Hematopoietic multipotent progenitor cell treated with erythropoietin and hydrocortisone succinate and interleukin-3 and kit ligand, for 8 days (in vitro differentiated cells): ENCODE data around the gene ITGA11.
"Not testable (repeated sequence)": the region's sequence is repeated elsewhere in the genome, so short reads cannot be mapped to it uniquely, and the experiment has no call there.

Experiments used
- DNase-seq: peaks from one replicate; pipeline ENCODE4 v3.0.0-alpha.2; 2015

Gene ITGA11

DNA sequence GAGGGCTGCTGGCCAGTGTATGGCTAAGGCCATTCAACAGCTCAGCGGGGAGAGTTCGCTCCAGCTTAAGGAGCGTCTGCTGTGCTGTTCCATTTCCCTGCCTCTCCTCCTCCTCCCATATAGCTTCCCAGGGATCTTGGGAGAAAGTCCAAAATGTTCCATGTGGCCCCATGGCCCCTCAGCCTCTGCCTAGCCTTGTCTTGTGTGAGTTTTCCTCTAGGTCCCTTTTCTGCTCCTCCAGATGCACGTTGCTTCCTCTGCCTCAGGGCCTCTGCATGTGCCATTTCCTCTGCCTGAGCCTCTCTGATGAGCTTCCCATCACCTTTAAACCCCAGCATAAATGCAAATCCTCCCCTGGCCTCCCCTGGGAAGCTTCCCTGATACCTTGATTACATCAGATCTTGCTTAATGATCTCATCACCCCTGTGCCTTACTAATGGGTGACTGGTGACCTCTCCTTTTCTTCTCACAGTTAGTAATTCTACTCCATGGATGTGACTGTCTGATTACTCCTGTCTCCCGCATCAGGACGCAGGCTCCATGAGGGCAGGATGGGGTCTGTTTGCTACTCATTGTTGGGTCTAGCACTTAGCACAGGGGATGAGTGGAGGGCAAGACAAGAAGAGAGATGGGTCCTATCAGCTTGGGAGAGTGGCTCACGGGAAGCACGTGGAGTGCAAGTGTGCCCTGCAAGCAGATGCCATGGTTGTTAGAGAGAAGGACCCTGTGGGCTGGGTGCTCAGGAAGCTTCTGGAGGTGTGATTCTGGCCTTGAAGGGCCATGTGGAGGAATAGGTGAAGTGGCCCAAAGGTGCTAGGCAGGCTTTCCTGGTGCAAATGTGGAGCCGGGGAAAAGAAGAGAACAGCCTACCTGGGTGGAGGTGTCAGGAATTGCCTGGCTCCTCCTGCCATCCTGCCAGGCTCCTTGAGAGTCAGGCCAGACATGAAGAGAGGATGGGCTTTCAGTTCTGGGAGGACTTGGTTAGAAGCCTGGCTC lies 23.8 kb downstream of the ITGA11 start:
- no peak for DNase-seq

DNA sequence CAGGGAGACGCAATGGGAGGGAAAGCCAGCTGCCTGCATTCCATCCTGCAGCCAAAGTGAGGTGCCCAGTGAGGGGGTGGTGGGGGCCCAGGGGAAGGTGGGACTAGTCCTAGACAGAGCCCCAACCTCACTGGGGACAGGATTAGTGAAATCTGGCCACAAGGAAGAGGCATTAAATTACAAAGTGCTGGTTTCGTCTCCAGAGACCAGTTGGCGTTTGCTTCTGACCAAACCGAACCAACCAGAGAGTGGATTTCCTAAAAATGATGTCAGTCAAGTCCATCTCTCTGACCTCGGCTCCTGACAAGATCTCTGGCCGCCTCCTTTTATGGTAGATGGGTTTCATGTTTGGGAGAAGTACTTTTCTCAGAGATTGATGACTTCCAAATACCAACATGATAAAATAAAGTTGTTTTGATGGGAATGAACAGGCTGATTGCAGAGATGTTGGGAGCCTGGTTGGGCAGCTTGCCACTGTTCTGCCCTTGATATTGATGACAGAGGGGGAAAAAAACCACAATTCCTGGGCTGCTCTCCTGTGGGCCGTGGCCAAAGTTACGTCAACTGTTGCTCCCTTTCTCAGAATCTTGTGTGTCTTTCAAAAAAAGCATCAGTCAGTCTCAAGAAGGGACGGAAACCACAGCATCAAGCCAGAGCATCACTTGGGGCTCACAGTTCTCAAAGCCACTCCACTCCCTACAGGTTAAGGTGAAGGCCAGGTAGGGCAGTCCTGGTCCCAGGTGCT lies 24.6 kb downstream of the ITGA11 start:
- DNase-seq: no peak

DNA sequence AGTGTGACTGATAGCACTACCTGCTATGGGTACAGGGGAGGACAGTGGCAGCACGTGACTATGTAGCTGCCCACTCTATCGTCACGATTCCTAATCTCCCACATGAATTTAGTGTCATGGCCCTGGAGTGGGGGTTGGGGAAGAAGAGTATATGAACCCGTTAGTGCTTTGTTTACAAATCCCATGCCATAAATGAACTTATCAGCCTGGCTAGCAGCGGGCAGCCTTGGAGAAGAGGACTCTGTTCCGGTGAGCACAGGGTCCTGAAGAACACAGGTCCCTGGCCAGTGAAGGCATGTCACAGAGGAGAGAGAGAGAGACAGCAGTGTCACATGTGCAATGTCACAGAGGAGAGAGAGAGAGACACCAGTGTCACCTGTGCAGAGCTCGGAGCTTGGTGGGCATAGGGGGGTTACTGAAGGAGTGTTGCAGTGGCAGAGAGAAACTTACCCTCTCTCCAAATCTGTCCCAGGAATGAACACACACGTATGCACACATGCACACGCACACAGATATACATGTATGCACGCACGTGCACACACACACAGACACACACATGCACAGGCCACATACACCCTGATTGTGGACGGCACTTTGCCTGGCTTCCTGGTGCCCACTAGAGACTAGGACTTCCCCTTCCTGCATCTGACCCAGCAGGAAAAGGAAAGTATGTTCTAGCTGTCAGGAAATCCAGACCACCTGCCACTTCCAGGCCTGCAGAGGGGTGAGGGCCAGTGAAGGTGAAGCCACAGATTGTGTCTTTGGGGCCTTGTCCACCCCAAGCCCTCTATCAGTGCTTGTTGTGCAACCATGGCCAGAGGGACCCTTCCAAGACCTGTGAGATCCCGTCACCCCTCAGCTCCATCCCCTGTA lies 26.3 kb downstream of the ITGA11 start:
- no peak for DNase-seq

DNA sequence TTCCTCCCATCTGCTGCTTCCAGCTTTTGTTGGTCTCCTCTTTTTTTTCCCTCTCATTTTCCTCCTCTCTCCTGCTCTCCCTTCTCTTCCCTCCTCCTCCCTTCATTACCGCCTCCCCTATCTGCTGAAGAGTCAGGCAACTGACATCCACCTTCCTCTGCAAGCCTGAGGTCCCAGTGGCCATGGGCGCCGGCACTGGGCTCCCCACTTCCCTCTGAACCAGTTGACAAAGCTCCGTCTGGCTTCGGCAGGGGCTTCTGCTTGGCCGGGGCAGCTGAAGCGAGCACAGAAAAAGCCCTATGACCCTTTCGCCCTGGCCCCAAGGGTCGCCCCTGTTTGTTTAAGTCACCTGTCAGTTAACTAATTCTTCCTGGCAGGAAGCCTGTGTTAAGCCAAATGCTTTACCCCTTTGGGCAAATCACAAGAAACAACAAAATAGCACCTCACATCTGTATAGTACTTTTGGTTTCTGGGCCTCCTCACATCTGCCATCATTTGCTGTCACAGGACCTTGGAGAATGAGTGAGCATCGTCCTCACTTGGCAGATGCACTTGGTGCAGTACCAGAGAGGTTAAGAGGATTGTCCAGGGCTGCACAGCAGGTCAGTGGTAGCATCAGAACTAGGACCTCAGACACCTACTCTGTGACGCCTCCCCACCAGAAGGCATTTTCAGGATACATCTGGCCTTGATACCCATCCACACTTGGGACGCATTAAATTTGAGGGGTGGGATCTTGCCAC lies 27.7 kb downstream of the ITGA11 start:
- no peak for DNase-seq

DNA sequence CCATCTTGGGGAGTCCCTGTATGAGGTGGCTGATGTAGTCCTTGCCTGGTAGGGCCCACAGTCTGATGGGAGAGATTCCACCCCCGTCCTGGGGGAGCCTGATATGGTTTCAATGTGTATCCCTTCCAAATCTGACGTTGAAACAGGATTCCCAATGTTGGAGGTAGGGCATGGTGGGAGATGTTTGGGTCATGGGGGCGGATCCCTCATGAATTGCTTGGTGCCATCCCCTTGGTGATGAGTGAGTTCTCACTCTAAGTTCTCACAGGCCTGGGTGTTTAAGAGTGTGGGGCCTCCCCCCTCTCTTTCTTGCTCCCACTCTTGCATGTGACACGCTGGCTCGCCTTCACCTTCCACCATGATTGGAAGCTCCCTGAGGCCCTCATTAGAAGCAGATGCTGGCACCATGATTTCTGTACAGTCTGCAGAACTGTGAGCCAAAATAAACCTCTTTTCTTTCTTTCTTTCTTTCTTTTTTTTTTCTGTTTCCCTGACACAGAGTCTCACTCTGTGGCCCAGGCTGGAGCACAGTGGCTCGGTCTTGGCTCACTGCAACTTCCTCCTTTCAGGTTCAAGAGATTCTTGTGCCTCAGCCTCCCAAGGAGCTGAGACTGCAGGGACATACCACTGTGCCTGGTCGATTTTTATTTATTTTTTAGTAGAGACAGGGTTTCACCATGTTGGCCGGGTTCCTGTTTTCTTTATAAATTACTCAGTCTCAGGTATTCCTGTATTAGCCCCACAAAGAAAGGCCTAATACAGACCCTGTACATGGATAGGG lies 28.6 kb downstream of the ITGA11 start:
- DNase-seq: no peak

DNA sequence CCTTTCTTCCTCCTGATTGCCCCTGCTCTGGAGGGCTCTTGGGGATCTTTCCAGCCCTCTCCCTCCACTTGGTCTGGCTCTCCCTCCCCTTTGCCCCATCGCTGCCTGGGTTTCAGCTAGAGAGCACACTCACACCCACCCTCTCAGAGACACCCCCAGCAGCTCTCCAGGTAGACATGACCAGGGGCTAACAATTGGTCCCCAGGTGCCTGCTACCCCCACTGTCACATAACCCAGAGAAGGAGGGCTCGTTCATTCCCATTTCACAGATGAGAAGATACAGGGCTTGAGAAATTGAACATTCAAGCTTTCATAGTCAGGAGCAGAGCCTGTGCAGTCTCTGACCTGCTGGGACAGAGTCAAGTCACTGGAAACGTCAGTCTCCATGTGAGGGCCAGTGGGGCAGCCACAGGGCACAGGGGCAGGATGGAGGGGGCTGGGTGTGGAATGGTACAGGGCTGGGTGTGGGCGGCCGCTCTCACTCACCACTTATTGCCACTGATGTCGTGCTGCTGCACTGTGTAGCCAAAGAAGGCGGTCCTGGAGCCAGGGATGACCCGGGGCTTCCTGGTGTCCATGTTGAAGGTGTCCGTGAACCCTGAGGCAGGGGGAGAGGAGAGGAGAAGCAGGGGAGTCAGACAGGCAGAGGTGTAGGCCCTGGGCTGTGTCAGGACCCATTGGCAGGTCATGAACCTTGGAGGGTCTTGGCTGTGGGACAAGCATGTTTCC lies 29.4 kb downstream of the ITGA11 start:
- DNase-seq: no peak

DNA sequence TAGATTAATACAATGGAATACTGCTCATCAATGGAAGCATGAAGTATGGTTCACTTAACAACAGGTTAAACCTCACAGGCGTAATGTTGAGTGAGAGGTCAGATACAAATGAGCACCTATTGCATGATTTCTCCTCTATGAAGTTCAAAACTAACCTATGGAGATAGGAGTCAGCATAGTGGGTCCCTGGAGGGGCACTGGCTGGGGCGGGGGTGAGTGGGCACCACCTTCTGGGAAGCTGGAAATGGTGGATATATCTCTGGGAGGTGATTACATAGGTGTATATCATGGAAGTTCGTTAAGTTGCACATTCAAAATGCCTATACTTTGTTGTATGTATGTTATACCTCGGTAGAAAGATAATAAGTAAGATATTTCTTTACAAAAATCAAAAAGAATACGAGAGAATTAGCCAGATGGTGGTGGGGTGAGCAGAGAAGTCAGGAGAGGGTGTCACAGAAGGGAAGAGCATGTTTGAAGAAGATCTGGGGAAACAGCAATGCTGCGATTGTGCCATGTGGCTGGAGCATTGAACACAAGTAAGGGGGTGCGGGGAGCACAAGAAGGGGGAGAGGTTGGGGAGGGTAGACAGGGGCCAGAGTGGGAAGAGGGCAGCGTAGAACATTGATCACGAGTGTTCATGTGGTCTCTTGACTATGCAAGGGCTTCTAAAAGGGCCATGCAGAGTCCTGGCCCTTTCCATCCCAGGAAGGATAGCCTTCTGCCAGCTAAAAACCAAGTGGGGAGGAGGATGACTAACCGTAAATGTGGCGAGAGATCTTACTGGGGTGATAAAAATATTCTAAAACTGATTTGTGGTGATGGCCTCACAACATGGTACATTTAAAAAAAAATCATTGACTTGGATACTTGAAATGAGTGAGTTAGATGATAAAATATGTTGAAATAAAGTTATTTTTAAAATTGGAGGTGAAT lies 30.2 kb downstream of the ITGA11 start:
- no peak for DNase-seq

DNA sequence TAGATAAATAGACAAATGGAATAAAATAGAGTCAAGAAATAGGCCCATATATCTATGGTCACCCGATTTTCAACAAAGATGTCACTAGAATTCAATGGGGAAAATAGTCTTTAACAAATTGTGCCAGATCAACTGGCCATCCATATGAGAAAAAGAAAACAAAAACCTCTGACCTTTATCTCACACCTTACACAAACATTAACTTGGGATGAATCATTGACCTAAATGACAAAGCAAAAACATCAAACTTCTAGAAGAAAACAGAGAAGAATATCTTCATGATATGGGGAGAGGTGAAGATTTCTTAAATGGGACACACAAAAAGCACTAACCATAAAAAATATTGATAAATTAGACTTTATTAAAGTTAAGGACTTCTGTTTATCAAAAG lies 31.9 kb downstream of the ITGA11 start:
- DNase-seq: no peak

DNA sequence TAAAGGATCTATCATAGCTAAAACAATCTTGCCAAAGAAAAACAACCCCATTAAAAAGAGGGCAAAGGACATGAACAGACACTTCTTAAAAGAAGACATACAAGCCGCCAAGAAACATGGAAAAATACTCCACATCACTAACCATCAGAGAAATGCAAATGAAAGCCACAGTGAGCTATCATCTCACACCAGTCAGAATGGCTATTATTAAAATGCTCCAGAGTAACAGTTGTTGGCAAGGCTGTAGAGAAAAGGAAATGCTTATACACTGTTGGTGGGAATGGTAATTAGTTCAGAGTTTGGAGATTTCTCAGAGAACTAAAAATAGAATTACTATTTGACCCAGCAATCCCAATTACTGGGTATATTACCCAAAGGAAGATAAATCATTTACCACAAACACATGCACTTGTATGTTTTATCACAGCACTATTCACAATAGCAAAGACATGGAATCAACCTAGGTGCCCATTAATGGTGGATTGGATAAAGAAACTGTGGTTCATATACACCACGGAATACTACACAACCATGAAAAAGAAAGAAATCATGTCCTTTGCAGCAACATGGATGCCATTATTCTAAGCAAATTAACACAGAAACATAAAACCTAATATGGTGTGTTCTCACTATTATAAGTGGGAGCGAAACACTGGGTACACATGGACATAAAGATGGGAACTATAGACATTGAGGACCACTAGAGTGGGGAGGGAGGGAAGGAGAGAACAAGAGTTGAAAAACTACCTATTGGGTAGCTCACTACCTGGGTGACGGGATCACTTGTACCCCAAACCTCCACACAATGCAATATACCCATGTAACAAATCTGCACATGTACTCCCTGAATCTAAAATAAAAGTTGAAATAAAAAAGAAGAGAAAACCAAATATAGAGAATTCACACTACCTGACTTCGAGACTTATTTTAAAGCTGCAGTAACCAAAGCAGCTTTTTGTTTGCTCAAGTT lies 32.6 kb downstream of the ITGA11 start:
- no peak for DNase-seq

DNA sequence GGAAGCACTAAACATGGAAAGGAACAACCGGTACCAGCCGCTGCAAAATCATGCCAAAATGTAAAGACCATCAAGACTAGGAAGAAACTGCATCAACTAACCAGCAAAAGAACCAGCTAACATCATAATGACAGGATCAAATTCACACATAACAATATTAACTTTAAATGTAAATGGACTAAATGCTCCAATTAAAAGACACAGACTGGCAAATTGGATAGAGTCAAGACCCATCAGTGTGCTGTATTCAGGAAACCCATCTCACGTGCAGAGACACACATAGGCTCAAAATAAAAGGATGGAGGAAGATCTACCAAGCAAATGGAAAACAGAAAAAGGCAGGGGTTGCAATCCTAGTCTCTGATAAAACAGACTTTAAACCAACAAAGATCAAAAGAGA lies 34.0 kb downstream of the ITGA11 start:
- DNase-seq: not testable (repeated sequence)

DNA sequence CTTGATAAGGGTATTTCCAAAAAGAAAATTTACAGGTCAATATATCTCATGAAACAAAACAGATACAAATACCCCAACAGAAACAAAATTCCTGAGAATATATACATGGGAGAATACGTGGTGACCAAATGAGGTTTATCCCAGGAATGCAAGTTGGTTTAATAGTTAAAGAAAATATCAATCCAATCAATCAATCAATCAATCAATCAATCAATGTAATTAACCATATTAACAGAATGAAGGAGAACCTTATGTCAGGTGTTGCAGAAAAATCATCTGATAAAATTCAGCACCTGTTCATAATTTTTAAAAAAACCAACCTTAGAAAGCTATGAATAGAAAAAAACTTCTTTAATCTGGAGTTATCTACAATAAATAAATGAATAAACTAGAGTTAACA lies 35.9 kb downstream of the ITGA11 start:
- DNase-seq: no peak

DNA sequence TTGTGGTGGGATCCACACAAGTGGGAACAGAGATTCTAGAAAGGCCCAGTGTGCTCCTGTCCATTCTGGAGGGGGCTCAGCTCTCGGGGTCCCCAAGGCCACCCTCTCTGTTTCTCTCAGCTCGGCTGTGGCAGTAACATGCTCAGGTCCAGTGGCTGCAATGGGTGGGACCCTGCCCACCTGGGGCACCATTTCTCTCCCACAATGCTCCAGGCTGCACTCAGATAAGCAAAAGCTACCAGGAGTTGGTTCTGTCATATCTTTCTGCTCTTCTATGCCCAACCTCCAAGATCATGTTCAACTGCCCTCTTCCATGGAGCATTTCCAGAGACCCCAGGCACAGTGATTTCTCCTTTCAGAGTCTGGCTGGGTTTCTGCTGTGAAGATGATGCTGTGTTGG lies 40.8 kb downstream of the ITGA11 start:
- no peak for DNase-seq

DNA sequence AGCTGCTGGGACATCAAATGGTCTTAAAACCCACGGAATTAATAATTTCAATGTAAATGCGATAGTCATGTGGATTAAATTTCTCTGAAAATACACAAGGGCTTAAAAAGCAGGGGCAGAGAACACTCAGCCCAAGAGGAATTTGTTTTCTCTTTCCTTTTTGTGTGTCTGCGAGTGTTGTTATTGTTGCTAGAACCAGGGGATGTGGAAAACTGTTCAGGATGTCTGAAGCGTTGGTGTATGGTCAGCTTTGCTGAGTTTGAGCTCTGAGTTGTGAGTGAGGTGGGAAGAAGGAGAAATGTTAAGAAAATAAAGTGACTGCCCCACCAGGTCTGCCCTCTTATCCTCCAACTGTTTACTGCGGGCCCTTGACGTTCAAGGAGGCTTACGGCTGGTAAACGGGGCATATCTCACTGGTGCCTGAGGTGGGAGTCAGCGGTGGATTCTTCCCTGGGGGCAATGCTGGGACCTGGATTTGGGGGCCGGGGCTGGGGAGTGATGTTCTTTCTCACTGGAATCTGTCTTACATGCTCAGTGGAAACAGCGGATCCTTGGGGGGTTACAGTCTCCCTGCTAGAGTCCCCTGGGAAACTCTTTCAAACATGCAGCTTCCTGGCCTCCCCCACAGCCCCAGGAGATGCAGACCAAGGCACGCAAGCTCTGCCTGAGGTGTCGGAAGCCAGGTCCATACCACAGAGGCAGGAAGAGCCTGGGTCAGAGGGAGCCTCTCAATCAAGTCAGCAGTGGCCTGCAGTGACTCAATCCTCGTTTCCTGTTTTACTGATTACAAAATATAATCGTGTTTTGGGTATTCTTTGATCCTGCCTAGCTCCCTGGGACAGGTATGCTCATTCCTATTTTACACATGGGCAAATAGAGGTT lies 41.8 kb downstream of the ITGA11 start:
- DNase-seq: no peak

DNA sequence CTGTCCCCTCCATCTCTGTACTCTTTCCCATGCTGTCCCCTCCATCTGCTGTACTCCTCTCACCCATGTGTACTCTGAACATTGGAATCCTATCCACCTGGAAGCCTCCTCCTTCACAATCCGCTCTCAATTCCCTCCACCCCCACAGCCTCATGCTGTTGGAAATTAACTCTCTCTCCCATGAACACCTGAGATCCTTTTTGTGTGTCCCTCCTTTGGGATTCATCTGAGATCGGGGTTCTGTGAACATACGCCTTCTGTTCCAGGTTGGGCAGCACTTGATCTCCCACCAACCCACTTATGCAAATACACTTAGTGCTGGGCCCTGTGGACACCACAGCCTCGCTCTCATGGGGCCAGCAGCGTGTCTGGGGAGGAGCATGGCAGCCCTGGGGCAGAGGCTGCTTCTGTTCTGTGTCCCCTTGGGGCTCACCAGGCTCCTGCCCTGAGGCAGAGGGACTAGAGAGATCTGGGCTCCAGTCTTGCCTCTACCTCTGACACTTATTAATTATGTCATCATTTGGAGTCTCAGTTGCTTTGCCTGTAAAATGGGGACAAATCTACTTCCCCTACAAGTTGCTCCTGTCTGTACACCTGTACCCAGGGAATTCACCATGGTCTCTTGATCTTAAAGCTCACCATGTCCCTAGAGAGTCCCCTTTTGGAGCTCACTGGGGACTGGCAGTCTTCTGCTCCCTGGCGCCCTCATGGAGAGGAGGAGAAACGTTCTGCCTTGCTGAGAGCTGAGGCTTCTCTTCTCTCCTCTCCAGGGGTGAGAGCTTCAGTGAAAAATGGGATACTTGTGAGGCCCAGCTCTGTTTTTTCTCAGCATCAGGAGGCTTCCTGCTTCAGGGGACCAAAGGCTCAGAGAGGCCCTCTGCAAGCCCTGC lies 42.7 kb downstream of the ITGA11 start:
- DNase-seq: no peak

DNA sequence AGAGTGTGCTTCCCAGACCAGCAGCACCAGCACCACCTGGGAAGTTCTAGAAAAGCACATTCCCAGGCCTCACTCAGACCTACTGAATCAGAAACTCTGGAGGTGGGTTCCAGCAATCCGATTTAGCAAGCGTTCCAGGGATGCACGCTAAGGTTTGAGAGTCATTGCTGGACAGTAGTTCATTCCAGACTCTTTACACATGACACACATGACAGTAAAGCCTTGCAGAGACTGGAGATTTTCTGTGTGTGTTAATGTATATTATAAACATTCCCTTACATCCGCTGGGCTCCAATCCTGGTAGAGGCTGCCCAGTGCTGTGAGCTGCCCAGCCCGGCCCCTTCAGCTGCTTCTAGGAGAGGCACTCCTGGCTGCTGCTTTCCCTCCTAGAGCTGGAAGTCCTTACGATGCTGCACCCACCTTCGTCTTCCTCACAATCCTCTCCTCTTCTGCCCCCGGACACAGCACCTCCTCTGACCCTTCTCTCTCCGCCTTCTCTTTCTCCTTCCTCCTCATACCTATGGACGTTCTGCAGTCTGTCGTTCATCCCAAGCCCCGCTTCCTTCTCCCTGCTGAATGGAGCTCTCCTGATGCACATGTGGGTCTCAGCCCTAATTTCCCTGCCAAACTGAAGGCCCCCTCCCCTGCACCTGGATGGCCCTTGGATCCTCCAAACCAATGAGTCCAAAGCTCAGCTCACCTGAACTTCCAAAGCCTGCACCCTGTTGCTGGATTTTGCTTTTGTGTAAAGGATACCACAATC lies 44.4 kb downstream of the ITGA11 start:
- DNase-seq: no peak
